Endothelial cell of umbilical vein (primary cell): Measurements from ENCODE around the gene ST8SIA2. TPM values are rescaled to one million over a fixed set of nuclear protein-coding genes. Genes with fewer than 3 reads are reported as not detected.

Experiments
- BruUV-seq: library from RNA; stranded (reverse); fragments of 400-500 nt; replicated peaks from 2 replicates; lab custom pipeline; 2021; lab: Mats Ljungman, UMichigan
- CTCF ChIA-PET: fragments of 300-600, 350-600 bp; sonication (Branson Sonifier 250); formaldehyde crosslinking; loops from one replicate; lab custom pipeline; 2021; ENCODE audit warnings: antibody characterized with exemption, inconsistent platforms; lab: Charles Lee
- POLR2A ChIA-PET: fragments of 300-600, 350-600 bp; sonication (Branson Sonifier 250); formaldehyde crosslinking; loops from one replicate; lab custom pipeline; 2021; ENCODE audit warnings: antibody characterized with exemption, inconsistent platforms; lab: Charles Lee
- DNase-seq: peaks from one replicate; pipeline ENCODE4 v3.0.0-alpha.2; 2011; ENCODE audit warnings: low read depth, low spot score
- FAIRE-seq: peaks from 2 replicates; lab custom pipeline; 2011; peaks lifted over from hg19 to GRCh38; lab: Jason Lieb, UNC
- H2AFZ ChIP-seq: 2 replicates; pipeline ENCODE4 v1.6.0; 2012; ENCODE audit warnings: low read depth, low read length, control low read depth, inconsistent platforms
- H3K27ac ChIP-seq: 2 replicates; pipeline ENCODE4 v1.5.1; 2011; ENCODE audit warnings: low read depth, mild to moderate bottlenecking, control low read depth, low read length, moderate library complexity; ENCODE audit not compliant: insufficient read depth
- H3K27me3 ChIP-seq, 2 experiments: 2 replicates each; pipeline versions ENCODE4 v1.6.0 to v1.6.1; 2011; ENCODE audit warnings: low read length in 2 of 2, mixed read lengths in 1 of 2; ENCODE audit not compliant: control insufficient read depth in 2 of 2, insufficient read depth in 2 of 2
- H3K36me3 ChIP-seq, 2 experiments: 2 replicates in 1 of 2; 3 replicates in 1 of 2; pipeline ENCODE4 v1.5.1; 2011; ENCODE audit warnings: low read length in 2 of 2, mild to moderate bottlenecking in 1 of 2, moderate library complexity in 1 of 2; ENCODE audit not compliant: control insufficient read depth in 2 of 2, insufficient read depth in 2 of 2; ENCODE audit errors: extremely low read depth in 1 of 2
- H3K4me1 ChIP-seq: 3 replicates; pipeline ENCODE4 v1.5.1; 2011; ENCODE audit warnings: mild to moderate bottlenecking, low read length; ENCODE audit not compliant: control insufficient read depth, insufficient read depth; ENCODE audit errors: extremely low read depth
- H3K4me2 ChIP-seq: 2 replicates; pipeline ENCODE4 v1.6.1; 2011; ENCODE audit warnings: low read length, control low read depth, mixed read lengths; ENCODE audit not compliant: insufficient read depth
- H3K4me3 ChIP-seq, 3 experiments: fragments of 200-600 bp in 1 of 3; sonication (generic), shearing (Covaris generic) in 1 of 3; replicated peaks in 1 of 3; 2 replicates each; pipeline ENCODE4 v1.5.1; 2011 to 2016; ENCODE audit warnings: control low read depth in 3 of 3, low read length in 3 of 3, mild to moderate bottlenecking in 2 of 3, inconsistent platforms in 1 of 3, low read depth in 1 of 3, moderate library complexity in 1 of 3; ENCODE audit not compliant: insufficient read depth in 1 of 3
- H3K79me2 ChIP-seq: 2 replicates; pipeline ENCODE4 v1.6.0; 2012; ENCODE audit warnings: low read length, inconsistent platforms; ENCODE audit not compliant: control insufficient read depth, insufficient read depth
- H3K9ac ChIP-seq: replicated peaks from 2 replicates; pipeline ENCODE3; 2011; ENCODE audit warnings: low read length, control low read depth; ENCODE audit not compliant: insufficient read depth; ENCODE audit errors: extremely low read depth
- H3K9me1 ChIP-seq: replicated peaks from 3 replicates; pipeline ENCODE4 v1.6.0; 2011; ENCODE audit warnings: mild to moderate bottlenecking, low read length; ENCODE audit not compliant: control insufficient read depth, insufficient read depth; ENCODE audit errors: extremely low read depth
- H3K9me3 ChIP-seq: replicated peaks from 2 replicates; pipeline ENCODE4 v1.5.1; 2012; ENCODE audit warnings: low read length, inconsistent platforms; ENCODE audit not compliant: control insufficient read depth, insufficient read depth
- H4K20me1 ChIP-seq: replicated peaks from 2 replicates; pipeline ENCODE3; 2011; ENCODE audit warnings: mild to moderate bottlenecking, low read length; ENCODE audit not compliant: control insufficient read depth, insufficient read depth; ENCODE audit errors: extremely low read depth
- EZH2 ChIP-seq: IDR thresholded peaks from 2 replicates; pipeline ENCODE4 v1.6.1; 2012; ENCODE audit warnings: borderline replicate concordance, low read depth, mild to moderate bottlenecking, moderate library complexity, low read length, inconsistent platforms; ENCODE audit not compliant: severe bottlenecking
- FOS ChIP-seq: IDR thresholded peaks from 2 replicates; pipeline ENCODE4 v1.6.1; 2011; ENCODE audit warnings: mild to moderate bottlenecking, low read length, moderate library complexity, borderline replicate concordance; ENCODE audit not compliant: insufficient read depth
- GATA2 ChIP-seq: IDR thresholded peaks from 2 replicates; pipeline ENCODE4 v1.7.0; 2011; ENCODE audit warnings: low read depth, mild to moderate bottlenecking, moderate library complexity, mixed read lengths, low read length; ENCODE audit not compliant: insufficient read length, insufficient read depth
- JUN ChIP-seq: IDR thresholded peaks from 2 replicates; pipeline ENCODE4 v1.6.1; 2011; ENCODE audit warnings: borderline replicate concordance, low read depth; ENCODE audit not compliant: insufficient read length, insufficient read depth
- MYC ChIP-seq: IDR thresholded peaks from one replicate; pipeline ENCODE4 v1.6.1; 2011; ENCODE audit warnings: mild to moderate bottlenecking, low read depth, low read length
- POLR2A ChIP-seq: IDR thresholded peaks from 2 replicates; pipeline ENCODE4 v1.6.1; 2012; ENCODE audit warnings: low read depth, mild to moderate bottlenecking, control low read depth, low read length
- POLR2AphosphoS5 ChIP-seq: IDR thresholded peaks from 2 replicates; pipeline ENCODE4 v1.6.1; 2012; ENCODE audit warnings: low read depth, mild to moderate bottlenecking, control low read depth, low read length, moderate library complexity; ENCODE audit not compliant: insufficient read depth
- dilution Hi-C: fragments of 300-500 bp; cut with MboI; formaldehyde crosslinking; loops from one replicate; pipeline ENCODE4 v1.15.0; 2019; ENCODE audit warnings: low sequenced_read_pairs; ENCODE audit not compliant: extremely low pct_ligation_motif_present
- intact Hi-C: fragments of 100-400 bp; cut with micrococcal nuclease; formaldehyde crosslinking; loops from one replicate; pipeline ENCODE4 v1.10.0; 2022
- polyA plus RNA-seq, 4 experiments: library from polyadenylated mRNA; depleted of rRNA in 3 of 4; stranded (reverse) in 3 of 4; unstranded in 1 of 4; fragments of >200 nt; gene quantifications; 2 replicates each; pipeline versions ENCODE4 v1.2.1 to v1.2.3, GENCODE V29; 2011 to 2012; ENCODE audit warnings: missing spikeins in 1 of 4
- total RNA-seq: library from RNA; stranded (reverse); gene quantifications from 2 replicates; pipeline ENCODE4 v1.2.3, GENCODE V29; 2021
- TF ChIP-seq, protein P1 (sequence below), 2 donors: IDR thresholded peaks; 1 replicate in 1 of 2; 2 replicates in 1 of 2; pipeline ENCODE4 v1.5.1; 2011; ENCODE audit warnings: low read length in 2 of 2, mild to moderate bottlenecking in 2 of 2, moderate library complexity in 2 of 2, control low read depth in 1 of 2, inconsistent platforms in 1 of 2, low read depth in 1 of 2; ENCODE audit not compliant: insufficient read depth in 1 of 2; ENCODE audit errors: extremely low read depth in 1 of 2
- TF ChIP-seq, protein P2 (sequence below): IDR thresholded peaks from 2 replicates; pipeline ENCODE4 v1.6.1; 2011; ENCODE audit not compliant: insufficient read depth, insufficient read length

The ST8SIA2 gene
- total and polyA plus RNA-seq, 2 donors (not counting 3 experiments of a cell fraction or from before 2014, with no cell fraction given): 0.35 to 0.46 TPM

DNA sequence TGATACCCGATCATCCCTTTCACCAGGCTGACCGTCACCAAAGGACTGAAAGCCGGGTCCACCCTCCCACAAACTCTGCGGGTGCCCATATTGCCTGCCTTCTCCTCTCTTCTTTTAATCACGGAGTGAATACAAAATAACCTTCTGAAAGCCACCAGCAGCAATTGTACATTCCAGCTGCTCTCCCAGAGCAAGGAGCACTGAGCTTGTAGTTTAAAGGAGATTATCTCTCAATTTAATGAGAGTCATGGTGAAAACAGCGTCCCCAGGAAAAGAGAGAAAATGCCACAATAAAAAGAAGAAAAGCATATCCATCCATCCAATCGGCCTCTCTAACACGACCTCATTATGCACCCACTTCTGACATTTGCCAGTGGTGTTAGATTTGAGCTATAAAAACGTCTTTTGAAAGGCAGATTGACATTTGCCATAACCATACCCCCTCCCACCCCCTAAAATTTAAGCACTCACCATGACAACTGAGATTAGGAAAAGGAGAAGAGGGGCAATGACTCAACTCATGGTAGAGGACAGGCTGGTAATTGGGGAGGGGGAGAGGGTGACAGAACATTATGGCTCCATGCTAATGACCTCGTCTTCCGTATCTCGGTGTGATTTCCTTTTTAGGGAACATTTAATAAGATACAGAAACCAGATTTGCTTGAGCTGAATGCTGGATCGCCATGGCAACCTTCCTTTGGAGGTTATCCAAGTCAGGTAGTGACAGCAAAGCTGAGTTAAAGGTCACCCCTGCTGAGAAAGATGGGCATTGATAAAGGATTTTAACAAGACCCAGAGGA is 106.2 kb downstream of the ST8SIA2 start:
- POLR2A ChIA-PET: no interaction called here
- H3K4me3 ChIP-seq: no peak overlapping the region
- H3K9me1 ChIP-seq: no peaks in the 10 kb centered on the region
- H3K27ac ChIP-seq: no peak overlapping the region
- H3K4me1 ChIP-seq: no peaks in the 10 kb centered on the region
- H3K9me3 ChIP-seq: no peaks in the 10 kb centered on the region
- no peak for DNase-seq
- H3K9ac ChIP-seq: no peak overlapping the region
- CTCF ChIA-PET: interaction anchor here (1.4 kb wide), 1 partner anchor 215 kb away, joined by 4 read pairs; no protein-coding TSS in a partner anchor
- dilution Hi-C loops (no loop called here), intact Hi-C loops (no loop called here)
- no peaks in the 10 kb centered on the region for H3K36me3 ChIP-seq
- no peak overlapping the region for H2AFZ ChIP-seq
- H3K4me2 ChIP-seq: no peak overlapping the region
- peaks cover 0 to 2% of the 10 kb centered on the region in 2 experiments for H3K27me3 ChIP-seq
- TF ChIP-seq MYC: no peak
- no peak for TF ChIP-seq POLR2AphosphoS5
- TF ChIP-seq GATA2: no peak
- TF ChIP-seq FOS: no peak
- TF ChIP-seq JUN: no peak
- TF ChIP-seq EZH2: no peak
- TF ChIP-seq POLR2A: no peak
- TF ChIP-seq, protein P1, sequence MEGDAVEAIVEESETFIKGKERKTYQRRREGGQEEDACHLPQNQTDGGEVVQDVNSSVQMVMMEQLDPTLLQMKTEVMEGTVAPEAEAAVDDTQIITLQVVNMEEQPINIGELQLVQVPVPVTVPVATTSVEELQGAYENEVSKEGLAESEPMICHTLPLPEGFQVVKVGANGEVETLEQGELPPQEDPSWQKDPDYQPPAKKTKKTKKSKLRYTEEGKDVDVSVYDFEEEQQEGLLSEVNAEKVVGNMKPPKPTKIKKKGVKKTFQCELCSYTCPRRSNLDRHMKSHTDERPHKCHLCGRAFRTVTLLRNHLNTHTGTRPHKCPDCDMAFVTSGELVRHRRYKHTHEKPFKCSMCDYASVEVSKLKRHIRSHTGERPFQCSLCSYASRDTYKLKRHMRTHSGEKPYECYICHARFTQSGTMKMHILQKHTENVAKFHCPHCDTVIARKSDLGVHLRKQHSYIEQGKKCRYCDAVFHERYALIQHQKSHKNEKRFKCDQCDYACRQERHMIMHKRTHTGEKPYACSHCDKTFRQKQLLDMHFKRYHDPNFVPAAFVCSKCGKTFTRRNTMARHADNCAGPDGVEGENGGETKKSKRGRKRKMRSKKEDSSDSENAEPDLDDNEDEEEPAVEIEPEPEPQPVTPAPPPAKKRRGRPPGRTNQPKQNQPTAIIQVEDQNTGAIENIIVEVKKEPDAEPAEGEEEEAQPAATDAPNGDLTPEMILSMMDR (IDR thresholded peaks at IDR 0.05; ENCODE audit: extremely low read depth in 1 of 2, insufficient read depth in 1 of 2, low read depth in 1 of 2, low read length in 2 of 2): no peak
- TF ChIP-seq, protein P2, sequence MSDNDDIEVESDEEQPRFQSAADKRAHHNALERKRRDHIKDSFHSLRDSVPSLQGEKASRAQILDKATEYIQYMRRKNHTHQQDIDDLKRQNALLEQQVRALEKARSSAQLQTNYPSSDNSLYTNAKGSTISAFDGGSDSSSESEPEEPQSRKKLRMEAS: no peak
- no TSS peak for BruUV-seq
- H4K20me1 ChIP-seq: no peaks in the 10 kb centered on the region
- H3K79me2 ChIP-seq: no peaks in the 10 kb centered on the region
- no peak for FAIRE-seq
